HG03378 (cell line): ENCODE measurements around the gene ICA1.
A peak's percentile ranks its signal among the peaks of the same experiment; 100 is the strongest.

Source experiments
- ATAC-seq: cut with Tn5 transposase; IDR thresholded peaks from one replicate; pipeline ENCODE4 v1.9.1; 2021; ENCODE audit warnings: mild to moderate bottlenecking, moderate library complexity; ENCODE audit not compliant: unreplicated experiment

ICA1 gene

GRCh38 chr7:8165150-8165549 is 96.8 kb downstream of the ICA1 start:
- no peak for ATAC-seq

GRCh38 chr7:8162181-8162580 is 99.8 kb downstream of the ICA1 start:
- no peak for ATAC-seq

- ATAC-seq: no peak
These were observed 100.6 kb downstream of the ICA1 start for GRCh38 chr7:8161364-8161828.

GRCh38 chr7:8160779-8161345 is 101.1 kb downstream of the ICA1 start:
- ATAC-seq: no peak

GRCh38 chr7:8160250-8160649 is 101.7 kb downstream of the ICA1 start:
- ATAC-seq: no peak

GRCh38 chr7:8159595-8159994 is 102.4 kb downstream of the ICA1 start:
- no peak for ATAC-seq

GRCh38 chr7:8157296-8157695 is 104.7 kb downstream of the ICA1 start:
- no peak for ATAC-seq

GRCh38 chr7:8155836-8156235 is 106.1 kb downstream of the ICA1 start:
- ATAC-seq: no peak

GRCh38 chr7:8154272-8154671 is 107.7 kb downstream of the ICA1 start:
- no peak for ATAC-seq

GRCh38 chr7:8152489-8153192 is 109.3 kb downstream of the ICA1 start:
- no peak for ATAC-seq

GRCh38 chr7:8151161-8151725 is 110.7 kb downstream of the ICA1 start:
- no peak for ATAC-seq

- ATAC-seq: peak; percentile 77
These were observed 112.7 kb downstream of the ICA1 start for GRCh38 chr7:8149222-8149621.

- no peak for ATAC-seq
These were observed 114.1 kb downstream of the ICA1 start for GRCh38 chr7:8147760-8148463.

- no peak for ATAC-seq
These were observed 115.1 kb downstream of the ICA1 start for GRCh38 chr7:8146788-8147413.

GRCh38 chr7:8146106-8146787 is 115.7 kb downstream of the ICA1 start:
- ATAC-seq: no peak

GRCh38 chr7:8144856-8145255 is 117.1 kb downstream of the ICA1 start:
- no peak for ATAC-seq

GRCh38 chr7:8143151-8143874 is 118.7 kb downstream of the ICA1 start:
- ATAC-seq: peak; percentile 60

GRCh38 chr7:8142477-8142876 is 119.5 kb downstream of the ICA1 start:
- no peak for ATAC-seq

- ATAC-seq: no peak
These were observed 120.9 kb downstream of the ICA1 start for GRCh38 chr7:8141070-8141469.
